Hematopoietic multipotent progenitor cell treated with erythropoietin and hydrocortisone succinate and interleukin-3 and kit ligand, for 4 days (in vitro differentiated cells): ENCODE measurements around the gene SIL1.
"Not testable (repeated sequence)": the region's sequence is repeated elsewhere in the genome, so short reads cannot be mapped to it uniquely, and the experiment has no call there.

Source experiments
- DNase-seq: peaks from one replicate; pipeline ENCODE4 v3.0.0-alpha.2; 2015

Gene SIL1

GRCh38 chr5:139103762-139104161 lies 94.4 kb downstream of the SIL1 start:
- DNase-seq, result no peak

- DNase-seq, result no peak
These were observed 97.3 kb downstream of the SIL1 start for GRCh38 chr5:139100825-139101224.

GRCh38 chr5:139094154-139095131 lies 103.7 kb downstream of the SIL1 start:
- no peak for DNase-seq

- no peak for DNase-seq
These were observed 105.3 kb downstream of the SIL1 start for GRCh38 chr5:139092741-139093343.

GRCh38 chr5:139091439-139092156 lies 106.6 kb downstream of the SIL1 start:
- peak; percentile 73 for DNase-seq

GRCh38 chr5:139090581-139090980 lies 107.6 kb downstream of the SIL1 start:
- DNase-seq, result no peak

- no peak for DNase-seq
These were observed 110.1 kb downstream of the SIL1 start for GRCh38 chr5:139088024-139088423.

- DNase-seq, result no peak
These were observed 115.2 kb downstream of the SIL1 start for GRCh38 chr5:139082813-139083498.

- DNase-seq, result peak; percentile 60
These were observed 118.1 kb downstream of the SIL1 start for GRCh38 chr5:139079991-139080610.

GRCh38 chr5:139079225-139079990 lies 118.8 kb downstream of the SIL1 start:
- no peak for DNase-seq

- DNase-seq, result peak; percentile 72
These were observed 119.8 kb downstream of the SIL1 start for GRCh38 chr5:139078345-139078744.

GRCh38 chr5:139077899-139078298 lies 120.3 kb downstream of the SIL1 start:
- no peak for DNase-seq

GRCh38 chr5:139076111-139076510 lies 122.1 kb downstream of the SIL1 start:
- DNase-seq, result no peak

GRCh38 chr5:139075066-139076050 lies 122.8 kb downstream of the SIL1 start:
- peak; percentile 48 for DNase-seq

GRCh38 chr5:139073956-139074355 lies 124.2 kb downstream of the SIL1 start:
- not testable (repeated sequence) for DNase-seq

- no peak for DNase-seq
These were observed 129.5 kb downstream of the SIL1 start for GRCh38 chr5:139068494-139069151.

- DNase-seq, result no peak
These were observed 130.1 kb downstream of the SIL1 start for GRCh38 chr5:139068060-139068459.

GRCh38 chr5:139065306-139065705 lies 132.9 kb downstream of the SIL1 start:
- DNase-seq, result no peak

GRCh38 chr5:139064613-139065012 lies 133.6 kb downstream of the SIL1 start:
- DNase-seq, result no peak

GRCh38 chr5:139063664-139064054 lies 134.5 kb downstream of the SIL1 start:
- DNase-seq, result no peak
